HG03097 (cell line): ENCODE measurements around the gene METTL6.
"Not testable (repeated sequence)": the region's sequence is repeated elsewhere in the genome, so short reads cannot be mapped to it uniquely, and the experiment has no call there.

ENCODE experiments used
- ATAC-seq: cut with Tn5 transposase; IDR thresholded peaks from one replicate; pipeline ENCODE4 v1.9.1; 2021; ENCODE audit not compliant: unreplicated experiment, low FRiP score

The METTL6 gene

DNA sequence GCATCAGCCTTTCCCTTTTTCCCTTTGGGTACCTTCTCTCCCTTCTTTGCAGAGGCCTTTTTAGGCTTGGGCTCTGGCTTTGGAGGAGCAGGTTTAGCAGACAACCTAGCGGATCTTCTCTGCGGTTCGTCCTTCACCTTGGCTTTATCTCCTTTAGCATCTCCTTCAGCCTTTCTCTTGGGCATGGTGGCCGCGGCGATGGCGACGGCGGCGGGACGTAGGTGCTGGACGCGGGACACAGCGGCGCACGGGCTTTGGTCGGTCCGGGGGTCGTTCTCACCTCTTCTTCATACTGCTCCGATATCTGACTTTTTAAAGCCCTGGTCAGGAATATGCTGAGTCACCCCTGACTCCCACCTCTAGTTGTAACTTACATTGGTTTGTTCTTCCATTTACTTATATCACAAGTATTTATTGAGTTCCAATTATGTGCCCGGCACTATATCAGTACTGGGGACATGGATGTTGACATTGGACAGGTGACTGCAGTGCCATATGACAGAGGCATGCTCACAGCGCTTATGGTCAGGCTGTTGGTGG, 51.8 kb downstream of the METTL6 start:
- no peak for ATAC-seq

DNA sequence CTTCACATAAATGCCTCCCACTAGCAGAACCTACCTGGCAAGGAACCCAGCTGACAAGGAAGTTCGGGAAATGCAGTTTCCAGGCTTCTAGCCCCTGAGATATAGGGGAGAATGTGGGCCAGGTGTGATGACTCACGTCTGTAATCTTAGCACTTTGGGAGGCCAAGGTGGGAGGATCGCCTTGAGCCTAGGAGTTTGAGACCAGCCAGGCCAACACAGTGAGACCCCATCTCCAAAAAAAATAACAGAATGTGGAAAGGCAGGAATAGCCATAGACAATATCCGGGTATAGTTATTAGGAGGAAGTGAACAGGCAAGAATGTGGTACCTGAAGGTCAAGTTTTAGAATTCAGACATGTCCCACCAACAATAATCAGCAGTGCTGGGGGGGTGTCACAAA, 54.4 kb downstream of the METTL6 start:
- ATAC-seq = no peak

DNA sequence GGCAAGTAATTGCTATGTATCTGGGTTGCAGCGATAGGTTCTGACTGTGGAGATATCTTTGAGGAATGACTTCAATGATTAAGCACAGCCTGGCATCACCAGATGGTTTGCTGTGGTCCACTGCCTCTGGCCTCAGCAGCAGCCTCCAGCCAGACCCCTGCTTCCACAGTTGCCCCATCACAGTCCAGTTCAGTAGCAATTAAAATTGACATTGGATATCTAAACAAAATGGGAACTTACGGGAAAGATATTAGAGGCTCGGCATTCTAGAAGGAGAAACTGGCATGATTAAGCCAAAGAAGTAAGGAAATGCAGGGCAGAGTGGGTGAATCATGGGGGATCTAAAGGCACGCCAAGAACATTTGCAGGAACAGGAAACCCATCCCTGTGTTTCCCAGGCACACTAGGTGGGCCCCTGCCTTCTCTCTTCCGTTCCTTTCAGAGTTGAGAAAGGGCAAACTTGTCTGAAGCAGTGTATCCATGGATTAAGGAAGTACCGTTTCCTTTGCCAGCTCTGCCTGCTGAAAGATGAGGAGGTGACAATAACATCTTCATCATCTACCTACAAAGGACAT, 58.7 kb downstream of the METTL6 start:
- no peak for ATAC-seq

DNA sequence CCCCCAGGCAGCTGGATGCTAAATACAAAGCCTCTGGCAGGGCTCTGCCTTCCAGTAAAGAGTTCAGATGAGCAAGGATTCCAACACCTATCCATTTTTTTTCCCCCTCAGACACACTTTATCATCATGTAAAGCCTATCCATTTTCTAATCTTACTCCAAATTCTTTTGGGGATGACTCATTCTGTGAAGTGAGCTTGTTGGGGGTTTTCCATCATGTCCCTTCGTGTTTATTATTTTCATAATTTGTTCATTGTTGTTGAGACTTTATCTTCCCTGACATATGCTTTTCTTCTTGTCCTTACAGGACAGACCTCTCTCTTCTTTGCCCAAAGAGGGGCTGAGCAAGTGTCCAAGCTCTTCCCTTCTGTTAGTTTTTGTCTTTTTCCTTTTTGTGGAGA, 60.3 kb downstream of the METTL6 start:
- no peak for ATAC-seq

DNA sequence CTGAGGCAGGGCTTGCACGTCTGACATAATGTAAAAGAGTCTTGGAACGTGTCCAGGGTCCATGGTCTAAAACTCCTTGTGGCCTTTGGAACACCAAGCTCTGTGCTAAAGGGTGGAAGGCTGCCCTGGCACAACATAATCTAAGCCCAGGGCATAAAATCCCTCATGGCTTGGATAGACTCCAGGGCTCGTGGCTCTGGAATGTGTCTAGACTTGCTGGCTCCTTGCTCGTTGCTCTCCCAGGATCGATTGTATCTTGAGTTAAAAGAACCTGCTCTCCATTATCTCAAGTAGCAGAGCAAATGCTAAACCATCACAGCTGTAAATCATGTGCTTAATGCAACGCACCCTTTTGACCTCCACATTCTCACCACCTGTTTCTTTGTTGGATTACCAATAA, 63.3 kb downstream of the METTL6 start:
- ATAC-seq = not testable (repeated sequence)

DNA sequence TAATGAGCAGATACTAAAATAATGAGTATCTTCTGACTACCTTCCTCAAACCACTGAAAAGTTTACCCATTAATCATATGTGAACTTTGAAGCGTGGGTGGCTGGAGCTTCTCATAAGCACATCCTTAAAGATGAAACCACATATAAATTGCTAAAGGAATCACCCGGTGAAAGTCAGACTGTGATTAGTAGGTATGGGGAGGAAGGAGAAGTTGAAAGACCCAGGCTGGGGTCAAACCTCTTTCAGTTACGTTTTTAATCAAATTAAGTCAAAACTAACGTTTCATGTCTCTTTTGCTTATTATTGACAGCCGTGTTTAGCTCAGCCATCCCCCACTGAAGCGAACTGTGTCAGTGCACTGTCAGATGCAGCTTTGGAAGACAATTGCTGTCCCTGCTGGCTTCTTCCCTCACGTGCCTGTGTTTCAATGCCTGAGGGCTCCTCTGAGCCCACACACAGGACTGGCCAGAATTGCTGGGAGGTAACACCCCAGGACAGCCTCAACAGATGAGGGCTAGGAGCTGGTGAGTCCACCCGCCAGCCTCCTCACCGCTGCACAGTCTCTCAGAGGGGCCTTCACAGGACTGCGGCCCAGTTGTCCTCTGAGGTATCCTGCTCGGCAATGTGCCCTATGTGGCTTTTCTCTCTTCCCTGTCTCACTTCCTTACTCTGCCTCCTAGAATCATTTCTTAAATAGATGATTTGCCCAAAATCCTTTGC, 65.7 kb downstream of the METTL6 start:
- peak; percentile 73 for ATAC-seq

DNA sequence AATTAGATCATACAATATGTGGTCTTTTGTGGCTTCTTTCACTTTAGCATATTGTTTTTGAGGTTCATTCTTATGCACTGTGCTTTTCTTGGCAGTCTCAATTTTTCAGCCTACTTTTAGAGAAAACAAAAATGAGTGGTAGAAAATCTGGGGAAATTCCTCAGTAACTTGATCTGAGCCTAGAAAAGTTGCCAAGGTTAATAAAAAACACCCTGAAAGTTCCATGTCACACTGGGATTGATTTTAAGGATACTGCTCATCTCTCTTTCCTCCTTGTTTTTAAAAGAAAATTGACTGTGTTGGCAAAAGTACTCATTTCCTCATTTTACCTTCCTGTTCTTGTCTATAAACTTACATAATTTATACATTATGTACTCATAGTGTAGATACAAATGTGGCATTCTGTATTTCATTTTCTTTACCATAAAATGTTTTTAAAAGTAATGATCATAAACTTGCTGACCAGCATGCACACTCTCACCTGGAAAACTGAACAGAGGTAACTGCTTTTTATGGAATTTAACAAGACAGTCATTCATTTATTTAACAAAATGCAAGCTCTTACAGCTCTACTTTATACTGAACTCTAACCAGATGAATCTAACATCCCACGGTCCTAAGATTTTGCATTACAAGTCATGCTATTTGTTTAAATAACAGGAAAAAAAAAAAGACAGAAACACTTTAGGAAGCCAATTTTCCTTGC, 66.4 kb downstream of the METTL6 start:
- ATAC-seq = no peak
